ENCODE measurements around the gene DSC2. TPM values are rescaled to one million over a fixed set of nuclear protein-coding genes. Genes with fewer than 3 reads are reported as not detected.
A peak's percentile ranks its signal among the peaks of the same experiment; 100 is the strongest.

Gene DSC2
- total and polyA plus RNA-seq, 4 donors, result 2.3 to 15.4 (median 10.4) TPM

- DNase-seq (peak in 2 of 3 donors; percentile 7 to 34), ATAC-seq (ENCODE audit: insufficient read depth, low FRiP score) (no peak)
These were observed 2.2 kb upstream of the DSC2 start for GRCh38 chr18:31104444-31104843.

GRCh38 chr18:31103423-31103822 lies 1.2 kb upstream of the DSC2 start:
- ATAC-seq (ENCODE audit: insufficient read depth, low FRiP score), result no peak
- no peak overlapping the region for H3K27ac ChIP-seq (ENCODE audit: low read depth in 1 of 2, low read length in 1 of 2)
- WGBS, 2 donors, result 89 to 92% methylated on average over 3 of the region's 3 CpGs

More at GRCh38 chr18:31104444-31104843, 2.2 kb upstream of the DSC2 start:
- no peak for TF ChIP-seq CTCF (IDR thresholded peaks at IDR 0.05; ENCODE audit: control extremely low read depth, extremely low read depth)
- Histone ChIP-seq H3K9ac (ENCODE audit: insufficient read depth in 1 of 2, low read length in 2 of 2) (no peak overlapping the region), H3K27ac (ENCODE audit: low read depth in 1 of 2, low read length in 1 of 2) (no peak overlapping the region), H3K9me3 (ENCODE audit: control insufficient read depth in 4 of 4, insufficient read depth in 3 of 4, low read length in 3 of 4) (no peaks in the 10 kb centered on the region), H3K27me3 (ENCODE audit: control insufficient read depth in 3 of 3, insufficient read depth in 3 of 3, low read length in 2 of 3) (peaks cover 0 to 16% (median 9%) of the 10 kb centered on the region in 3 donors), H3K4me1 (ENCODE audit: control insufficient read depth in 5 of 5, insufficient read depth in 5 of 5, low read length in 5 of 5) (peaks cover 0 to 7% (median 5%) of the 10 kb centered on the region in 5 donors), H3K4me3 (no peak overlapping the region), H3K36me3 (ENCODE audit: control insufficient read depth in 4 of 4, insufficient read depth in 4 of 4, low read length in 4 of 4) (no peaks in the 10 kb centered on the region)
- 49 to 63% methylated on average over 3 of the region's 3 CpGs for WGBS, 2 donors

GRCh38 chr18:31102941-31103340 lies 720 bp upstream of the DSC2 start:
- H3K9me3 ChIP-seq (ENCODE audit: control insufficient read depth in 4 of 4, insufficient read depth in 3 of 4, low read length in 3 of 4), result no peaks in the 10 kb centered on the region
- ATAC-seq (ENCODE audit: insufficient read depth, low FRiP score), result no peak
- WGBS, 2 donors, result 86 to 95% methylated on average over 2 of the region's 2 CpGs
- H3K4me3 ChIP-seq, result no peak overlapping the region
- DNase-seq, result no peak
- no peak overlapping the region for H3K27ac ChIP-seq (ENCODE audit: low read depth in 1 of 2, low read length in 1 of 2)
- peaks cover 0 to 16% (median 15%) of the 10 kb centered on the region in 3 donors for H3K27me3 ChIP-seq (ENCODE audit: control insufficient read depth in 3 of 3, insufficient read depth in 3 of 3, low read length in 2 of 3)
- no peak for TF ChIP-seq CTCF (IDR thresholded peaks at IDR 0.05; ENCODE audit: control extremely low read depth, extremely low read depth)
- no peaks in the 10 kb centered on the region for H3K36me3 ChIP-seq (ENCODE audit: control insufficient read depth in 4 of 4, insufficient read depth in 4 of 4, low read length in 4 of 4)
- H3K9ac ChIP-seq (ENCODE audit: insufficient read depth in 1 of 2, low read length in 2 of 2), result no peak overlapping the region
- H3K4me1 ChIP-seq (ENCODE audit: control insufficient read depth in 5 of 5, insufficient read depth in 5 of 5, low read length in 5 of 5), result peaks cover 0 to 7% (median 5%) of the 10 kb centered on the region in 5 donors

More at GRCh38 chr18:31103423-31103822, 1.2 kb upstream of the DSC2 start:
- Histone ChIP-seq H3K4me1 (ENCODE audit: control insufficient read depth in 5 of 5, insufficient read depth in 5 of 5, low read length in 5 of 5) (peaks cover 0 to 7% (median 5%) of the 10 kb centered on the region in 5 donors), H3K9ac (ENCODE audit: insufficient read depth in 1 of 2, low read length in 2 of 2) (no peak overlapping the region), H3K36me3 (ENCODE audit: control insufficient read depth in 4 of 4, insufficient read depth in 4 of 4, low read length in 4 of 4) (no peaks in the 10 kb centered on the region), H3K9me3 (ENCODE audit: control insufficient read depth in 4 of 4, insufficient read depth in 3 of 4, low read length in 3 of 4) (no peaks in the 10 kb centered on the region), H3K4me3 (no peak overlapping the region), H3K27me3 (ENCODE audit: control insufficient read depth in 3 of 3, insufficient read depth in 3 of 3, low read length in 2 of 3) (peaks cover 0 to 16% (median 15%) of the 10 kb centered on the region in 3 donors)
- no peak for DNase-seq
- TF ChIP-seq CTCF (IDR thresholded peaks at IDR 0.05; ENCODE audit: control extremely low read depth, extremely low read depth), result no peak
